Mononuclear cell (primary cell): ENCODE data around the gene SPO11. TPM values are rescaled to one million over a fixed set of nuclear protein-coding genes. Genes with fewer than 3 reads are reported as not detected.
A peak's percentile ranks its signal among the peaks of the same experiment; 100 is the strongest.

Experiments used
- H3K27me3 ChIP-seq: 2 replicates; pipeline ENCODE4 v1.6.0; 2011; ENCODE audit warnings: low read length, control low read depth; ENCODE audit not compliant: insufficient read depth
- H3K4me1 ChIP-seq: 2 replicates; pipeline ENCODE4 v1.5.1; 2011; ENCODE audit warnings: mild to moderate bottlenecking, low read length, control low read depth; ENCODE audit not compliant: insufficient read depth
- H3K4me3 ChIP-seq: 2 replicates; pipeline ENCODE4 v1.5.1; 2011; ENCODE audit warnings: mild to moderate bottlenecking, low read length, moderate library complexity
- H3K9me3 ChIP-seq: 2 replicates; pipeline ENCODE4 v1.5.1; 2011; ENCODE audit warnings: low read depth, mild to moderate bottlenecking, control low read depth, low read length
- total RNA-seq: library from RNA; depleted of rRNA; stranded (reverse); fragments of >200 nt; gene quantifications from one replicate; pipeline ENCODE4 v1.2.3, GENCODE V29; 2012

The SPO11 gene
- total RNA-seq, 1 donor, result not detected

DNA sequence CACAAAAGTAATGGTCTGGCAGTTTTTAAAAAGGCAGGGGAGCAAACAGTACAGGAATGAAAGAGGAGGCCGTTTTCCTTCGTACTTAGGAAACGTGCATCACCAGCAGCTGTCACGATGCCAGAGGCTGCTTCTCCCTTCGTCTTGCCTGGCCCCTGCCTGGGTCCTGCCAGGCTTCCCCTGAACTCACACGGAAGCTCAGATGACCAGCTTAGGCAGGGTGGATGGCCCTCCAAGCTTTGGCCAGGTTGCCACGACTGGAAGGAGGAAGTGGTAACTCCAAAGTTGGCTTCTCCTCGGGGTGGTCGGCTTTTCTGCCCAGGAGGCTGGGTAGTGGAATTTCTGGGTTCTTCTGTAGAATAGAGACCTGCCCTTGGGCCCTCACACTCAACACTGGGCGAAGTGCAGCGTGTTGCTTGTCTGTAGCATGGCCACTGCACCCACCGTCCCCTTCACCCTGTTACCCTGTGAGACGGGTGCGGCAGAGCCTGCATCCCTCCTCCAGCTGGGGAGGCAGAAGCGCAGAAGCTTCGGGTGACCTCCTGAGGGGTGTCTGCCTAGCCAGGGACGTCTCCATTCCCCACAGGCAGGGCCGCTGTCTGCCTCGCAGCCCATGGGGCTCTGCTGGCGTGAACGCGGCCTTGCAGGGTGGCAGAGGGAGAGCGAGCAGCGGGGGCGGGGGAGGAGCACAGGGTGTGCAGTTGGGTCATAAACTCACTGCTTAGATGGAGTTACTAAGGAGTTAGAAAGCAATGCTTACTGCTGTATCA, 43.2 kb downstream of the SPO11 start:
- H3K4me3 ChIP-seq, result no peak overlapping the region
- H3K9me3 ChIP-seq, result no peaks in the 10 kb centered on the region
- peaks cover 34% of the 10 kb centered on the region for H3K4me1 ChIP-seq
- H3K27me3 ChIP-seq, result no peaks in the 10 kb centered on the region

DNA sequence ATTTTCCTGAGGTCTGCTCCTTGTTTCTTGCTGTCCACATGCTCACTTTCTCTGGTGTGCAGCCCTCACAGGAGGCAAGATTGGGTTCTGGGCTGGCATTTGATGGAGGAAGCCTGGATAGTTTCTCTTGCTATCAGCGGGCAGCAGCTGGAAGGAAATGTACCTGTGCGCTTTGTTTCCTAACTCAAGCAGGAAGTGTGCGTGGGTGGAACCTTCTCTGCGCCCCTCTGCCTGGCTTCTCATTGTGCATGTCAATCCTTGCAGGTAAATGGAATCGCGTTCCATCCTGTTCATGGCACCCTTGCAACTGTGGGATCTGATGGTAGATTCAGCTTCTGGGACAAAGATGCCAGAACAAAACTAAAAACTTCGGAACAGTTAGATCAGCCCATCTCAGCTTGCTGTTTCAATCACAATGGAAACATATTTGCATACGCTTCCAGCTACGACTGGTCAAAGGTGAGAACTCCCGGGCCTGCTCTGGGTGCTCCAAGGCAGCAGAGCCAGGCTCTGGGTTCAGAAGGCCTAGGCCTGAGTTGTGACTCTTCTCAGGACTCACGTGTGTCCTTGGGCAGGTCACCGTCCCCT, 44.8 kb downstream of the SPO11 start:
- H3K4me3 ChIP-seq, result no peak overlapping the region
- peaks cover 30% of the 10 kb centered on the region for H3K4me1 ChIP-seq
- H3K9me3 ChIP-seq, result no peaks in the 10 kb centered on the region
- H3K27me3 ChIP-seq, result no peaks in the 10 kb centered on the region

DNA sequence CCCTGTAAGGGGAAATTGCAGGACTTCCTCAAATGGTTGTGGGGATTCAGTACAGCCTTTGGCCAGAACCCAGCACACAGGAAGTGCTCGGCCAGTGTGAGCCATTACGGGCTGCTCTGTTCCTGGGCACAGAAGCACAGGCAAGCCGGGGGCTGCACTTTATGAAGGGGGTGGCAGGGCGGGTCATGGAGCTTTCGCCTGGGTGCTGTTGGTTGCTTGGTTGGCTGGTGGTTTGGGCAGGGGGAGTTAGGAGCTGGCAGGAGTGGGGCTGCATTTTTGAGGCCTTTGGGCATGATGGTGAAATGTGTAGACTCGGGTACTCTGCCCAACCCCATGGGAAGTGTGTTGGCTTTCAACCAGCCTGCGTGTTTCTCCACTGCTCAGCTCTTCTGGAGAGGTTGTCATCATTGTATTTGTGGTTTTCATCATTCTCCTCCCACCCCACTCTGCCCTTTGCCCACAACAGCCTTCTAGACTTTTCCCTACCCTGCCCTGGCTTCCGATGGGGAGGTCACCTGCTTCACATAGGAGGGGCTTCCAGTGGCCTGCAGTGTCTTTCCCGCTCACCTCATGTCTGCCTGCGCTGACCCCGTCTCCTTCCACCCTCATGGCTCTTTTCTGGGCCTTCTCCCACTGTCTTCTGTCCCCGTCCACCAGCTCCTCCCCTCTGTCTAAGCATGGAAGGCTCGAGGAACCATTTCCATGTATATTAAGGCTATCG, 45.5 kb downstream of the SPO11 start:
- H3K27me3 ChIP-seq, result no peaks in the 10 kb centered on the region
- H3K9me3 ChIP-seq, result no peaks in the 10 kb centered on the region
- H3K4me3 ChIP-seq, result peak overlapping the region; percentile 34
- peaks cover 27% of the 10 kb centered on the region for H3K4me1 ChIP-seq

DNA sequence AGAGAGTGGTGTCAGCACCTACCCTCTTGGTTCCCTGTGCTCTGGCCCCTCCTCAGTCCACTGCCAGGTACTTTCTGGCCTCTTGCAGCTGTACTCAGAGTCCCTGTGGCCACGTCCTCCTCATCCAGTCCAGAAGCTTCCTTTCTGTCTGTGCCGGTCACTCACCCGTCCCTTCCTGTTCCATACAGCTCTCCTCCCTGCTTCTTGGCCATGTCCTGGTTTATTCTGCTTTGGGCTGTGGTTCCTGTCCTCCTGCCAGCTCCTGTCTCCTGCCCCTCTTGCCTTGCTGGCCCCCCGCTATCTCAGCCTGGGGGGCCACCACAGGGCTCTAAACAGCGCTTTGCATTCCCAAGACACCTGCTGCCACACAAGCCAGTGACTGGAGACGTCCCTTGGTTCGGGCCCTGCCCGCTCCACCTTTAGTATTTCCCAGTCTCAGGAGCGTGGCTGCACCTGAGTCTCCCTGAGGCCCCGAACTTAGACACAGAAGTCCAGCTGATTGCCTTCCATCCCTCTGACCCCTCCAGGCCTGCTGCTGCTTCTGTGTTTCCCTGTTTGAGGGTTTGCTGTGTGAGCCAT, 46.1 kb downstream of the SPO11 start:
- Histone ChIP-seq H3K27me3 (no peaks in the 10 kb centered on the region), H3K4me1 (peaks cover 27% of the 10 kb centered on the region), H3K4me3 (peak overlapping the region; percentile 34), H3K9me3 (no peaks in the 10 kb centered on the region)

DNA sequence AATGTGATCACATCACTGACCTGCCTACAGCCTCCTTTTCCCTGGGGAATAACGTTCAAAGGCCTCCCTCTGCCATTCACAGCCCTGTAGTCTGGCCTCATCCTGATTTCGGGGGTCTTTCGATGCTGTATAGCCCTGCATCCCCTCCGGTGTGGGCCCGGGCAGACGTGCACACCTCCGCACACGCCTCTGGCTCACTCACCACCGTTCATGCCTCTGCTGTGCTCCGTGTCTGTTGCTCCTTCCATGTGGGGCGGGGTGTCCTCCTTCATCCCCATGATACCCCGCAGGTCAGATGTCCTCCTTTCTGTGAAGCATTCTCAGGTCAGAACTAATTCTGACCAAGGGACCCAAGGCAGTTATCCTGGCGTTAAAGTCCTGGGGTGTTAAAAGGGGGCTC, 47.7 kb downstream of the SPO11 start:
- Histone ChIP-seq H3K9me3 (no peaks in the 10 kb centered on the region), H3K27me3 (no peaks in the 10 kb centered on the region), H3K4me1 (peaks cover 31% of the 10 kb centered on the region), H3K4me3 (no peak overlapping the region)

DNA sequence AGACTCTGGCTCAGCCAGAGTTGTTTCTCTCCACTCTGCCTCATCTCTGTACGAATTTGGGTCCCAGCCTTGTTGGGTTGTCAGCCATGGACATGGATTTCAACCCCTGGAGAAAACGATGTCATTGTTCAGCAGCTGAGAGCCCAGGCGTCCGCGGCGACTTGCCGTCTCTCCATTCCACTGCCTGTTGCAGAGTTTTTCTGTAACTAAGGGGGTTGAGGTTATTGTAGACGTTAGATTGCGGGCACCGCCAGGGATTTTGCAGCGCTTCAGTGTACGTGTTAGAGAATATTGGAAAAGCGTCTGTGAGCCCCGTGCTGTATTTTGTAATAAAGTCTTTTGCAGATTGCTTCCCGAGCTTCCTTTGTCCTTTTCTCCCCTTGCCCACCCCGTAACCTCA, 48.5 kb downstream of the SPO11 start:
- peaks cover 31% of the 10 kb centered on the region for H3K4me1 ChIP-seq
- no peak overlapping the region for H3K4me3 ChIP-seq
- H3K27me3 ChIP-seq, result no peaks in the 10 kb centered on the region
- no peaks in the 10 kb centered on the region for H3K9me3 ChIP-seq

DNA sequence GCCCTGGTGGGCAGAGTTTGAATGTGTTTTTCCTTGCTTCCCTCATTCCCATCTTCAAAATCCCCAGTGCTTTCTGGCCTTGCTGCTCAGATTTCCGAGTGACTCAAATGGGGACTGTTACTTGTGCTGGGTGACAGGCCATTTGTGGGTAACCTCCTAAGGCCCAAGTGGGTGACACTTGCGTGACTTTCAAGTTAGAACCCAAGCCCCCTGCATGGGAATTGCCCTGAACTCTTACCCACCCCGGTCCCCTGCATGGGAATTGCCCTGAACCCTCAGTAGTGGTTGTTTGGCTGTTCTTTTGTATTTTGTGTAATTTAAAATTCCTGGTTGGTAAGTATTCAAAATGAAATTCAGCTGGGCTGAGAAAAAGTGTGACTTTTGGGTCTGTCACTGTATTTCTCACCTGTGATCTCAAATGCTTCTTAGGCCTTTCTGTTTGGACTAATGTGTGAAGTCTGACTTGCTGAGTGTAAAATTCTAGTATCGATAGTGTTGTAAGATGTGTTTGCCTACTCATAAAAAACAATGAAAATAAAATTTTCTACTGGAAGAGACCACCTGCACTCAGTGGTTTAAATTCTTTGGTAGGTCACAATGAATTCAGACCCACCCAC, 49.2 kb downstream of the SPO11 start:
- no peak overlapping the region for H3K4me3 ChIP-seq
- peaks cover 28% of the 10 kb centered on the region for H3K4me1 ChIP-seq
- no peaks in the 10 kb centered on the region for H3K9me3 ChIP-seq
- no peaks in the 10 kb centered on the region for H3K27me3 ChIP-seq

DNA sequence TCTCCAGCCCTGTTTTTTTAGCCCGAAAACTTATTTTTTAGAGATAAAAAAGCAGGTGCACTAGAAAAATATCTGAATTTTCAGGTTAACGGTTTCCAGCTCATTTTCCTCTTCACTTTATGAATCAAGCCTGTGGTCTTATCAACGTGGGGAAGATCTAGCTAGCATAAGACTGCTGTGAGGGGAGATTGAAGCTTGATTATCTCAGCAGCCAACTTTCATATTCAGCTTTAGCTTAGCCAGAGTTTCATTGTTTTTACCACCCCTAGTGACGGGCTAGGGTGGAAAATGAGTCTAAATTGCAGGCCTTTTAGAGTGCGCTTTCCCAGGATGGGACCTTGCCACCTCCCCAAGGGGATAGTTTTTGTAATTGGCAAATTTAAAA, 49.7 kb downstream of the SPO11 start:
- H3K9me3 ChIP-seq, result no peaks in the 10 kb centered on the region
- H3K27me3 ChIP-seq, result no peaks in the 10 kb centered on the region
- peaks cover 23% of the 10 kb centered on the region for H3K4me1 ChIP-seq
- H3K4me3 ChIP-seq, result no peak overlapping the region

DNA sequence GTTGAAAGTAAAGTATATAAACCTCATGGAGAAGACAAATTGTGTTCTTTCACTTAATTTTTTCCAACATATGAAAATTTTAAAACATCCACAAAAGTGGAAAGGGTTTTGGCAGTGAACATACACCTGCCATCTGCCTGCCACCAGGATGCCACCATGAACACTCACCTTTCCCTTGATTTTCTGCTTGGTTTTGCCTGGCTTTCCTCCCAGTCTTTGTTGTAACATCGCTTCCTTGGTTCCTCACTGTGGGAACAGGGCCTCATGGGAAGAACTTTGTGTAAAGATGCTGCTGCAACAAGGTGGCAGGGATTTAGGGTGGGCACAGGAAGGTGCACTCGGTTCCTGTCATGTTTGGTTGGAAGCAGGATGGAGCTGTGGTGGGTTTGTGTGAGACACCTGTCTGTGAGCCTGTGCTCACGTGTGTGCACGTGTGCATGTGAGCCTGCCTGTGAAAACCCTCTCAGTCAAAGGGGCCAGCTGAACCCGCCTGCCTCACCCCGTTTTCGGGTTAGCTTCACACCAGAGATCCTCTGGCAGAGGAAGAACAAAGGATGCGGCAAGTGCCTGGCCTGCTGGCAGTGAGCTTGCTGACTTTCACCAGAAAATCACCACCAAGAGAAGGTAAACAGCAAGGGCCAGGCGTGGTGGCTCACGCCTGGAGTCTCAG, 50.6 kb downstream of the SPO11 start:
- Histone ChIP-seq H3K4me3 (no peak overlapping the region), H3K4me1 (peaks cover 13% of the 10 kb centered on the region), H3K9me3 (no peaks in the 10 kb centered on the region), H3K27me3 (no peaks in the 10 kb centered on the region)

DNA sequence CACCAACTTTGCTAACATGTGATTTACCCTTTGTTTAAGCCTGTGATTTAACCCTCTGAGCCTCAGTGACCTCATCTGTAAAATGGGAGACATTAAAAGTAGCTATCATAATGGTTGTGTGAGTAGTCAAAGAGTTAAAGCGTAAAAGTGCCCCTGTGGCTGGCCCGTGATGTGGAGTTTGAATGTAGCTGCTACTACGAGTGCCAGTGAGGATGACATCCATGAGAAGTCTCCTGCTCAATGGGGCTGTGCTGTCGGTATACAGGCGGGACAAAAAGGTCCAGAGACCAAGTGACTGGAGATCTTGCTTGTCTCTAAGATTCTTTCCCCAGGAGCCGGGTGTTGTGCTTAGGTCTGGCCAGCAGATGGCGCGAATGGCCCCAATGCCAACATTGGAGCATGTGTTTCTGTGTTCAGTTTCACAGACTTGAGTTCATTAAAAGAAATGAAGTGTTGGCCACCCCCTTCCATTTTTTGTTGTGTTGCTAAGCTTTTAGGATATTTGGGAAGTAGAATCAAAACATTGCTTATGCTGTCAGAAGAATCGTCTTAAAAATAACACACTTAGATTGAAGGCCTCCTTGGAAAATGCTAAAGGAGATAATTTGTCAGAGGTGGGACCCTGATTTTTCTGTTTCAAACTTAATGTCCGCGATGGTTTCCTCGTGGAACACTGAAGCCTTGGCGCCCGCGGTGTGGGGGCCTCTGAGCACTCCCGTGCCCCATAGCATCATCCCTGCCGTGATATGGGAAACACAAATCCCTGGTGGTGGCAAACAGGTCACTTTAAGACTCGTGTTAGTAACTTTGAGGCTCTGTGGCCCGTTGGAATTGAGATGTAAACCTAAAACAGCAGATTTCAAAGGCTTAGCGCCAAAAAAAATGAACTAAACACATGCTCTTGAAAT, 52.2 kb downstream of the SPO11 start:
- Histone ChIP-seq H3K27me3 (no peaks in the 10 kb centered on the region), H3K4me3 (no peak overlapping the region), H3K4me1 (peaks cover 5% of the 10 kb centered on the region), H3K9me3 (no peaks in the 10 kb centered on the region)

DNA sequence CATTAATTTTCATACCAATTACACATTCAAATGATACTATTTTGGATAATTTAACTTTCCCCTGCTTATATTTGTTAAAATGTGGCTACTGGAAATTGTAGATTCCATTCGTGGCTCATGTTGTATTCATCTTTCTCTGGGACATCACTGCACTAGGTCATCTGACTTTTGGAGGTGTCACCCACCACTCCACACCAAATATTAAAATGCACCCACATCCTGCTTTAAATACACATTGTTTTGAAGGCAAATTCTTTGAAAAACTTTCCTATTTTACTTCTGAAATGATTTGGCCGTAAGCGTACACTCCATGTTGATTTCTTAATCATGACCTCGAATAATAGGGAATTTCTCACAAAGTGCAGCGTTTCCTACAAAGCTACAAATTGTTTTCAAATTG, 52.9 kb downstream of the SPO11 start:
- Histone ChIP-seq H3K9me3 (no peaks in the 10 kb centered on the region), H3K27me3 (no peaks in the 10 kb centered on the region), H3K4me3 (no peak overlapping the region), H3K4me1 (peaks cover 5% of the 10 kb centered on the region)

DNA sequence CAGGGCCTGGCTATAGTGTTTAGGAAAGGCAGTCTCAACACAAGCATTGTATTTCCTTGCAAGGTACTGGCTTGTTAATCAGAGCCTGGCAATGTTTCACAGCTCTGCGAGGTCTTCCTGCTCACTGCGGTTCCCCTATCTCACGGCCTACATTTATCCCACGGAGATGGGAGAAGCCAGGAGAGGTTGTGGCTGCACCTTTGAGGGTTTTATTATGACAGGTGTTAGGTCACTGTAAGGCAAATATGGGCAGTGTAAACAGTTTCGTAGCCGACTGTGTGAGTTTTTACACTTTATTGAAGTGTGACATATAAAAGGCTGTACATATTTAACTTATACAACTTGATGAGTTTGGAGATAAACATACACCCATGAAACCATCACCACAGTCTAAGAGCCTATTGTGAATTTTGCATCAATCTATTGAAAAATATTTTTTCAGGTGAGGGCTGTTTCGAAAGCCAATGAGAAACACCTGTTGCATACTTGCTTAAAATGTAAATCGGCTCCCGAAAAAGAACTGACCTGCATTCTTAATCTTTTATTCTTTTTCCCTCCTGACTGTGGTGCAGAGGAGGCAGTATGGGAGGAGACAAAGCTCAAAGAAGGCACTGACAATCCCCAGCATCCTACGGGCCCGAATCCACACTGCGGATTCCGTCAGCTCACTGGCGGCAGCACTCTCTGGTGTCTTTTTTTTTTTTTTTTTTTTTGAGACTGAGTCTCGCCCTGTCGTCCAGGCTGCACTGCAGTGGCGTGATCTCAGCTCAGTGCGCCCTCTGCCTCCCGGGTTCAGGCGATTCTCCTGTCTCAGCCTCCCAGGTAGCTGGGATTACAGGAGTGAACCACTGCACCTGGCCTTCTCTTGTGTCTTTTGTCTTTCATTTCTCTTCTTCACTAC, 54.1 kb downstream of the SPO11 start:
- H3K4me3 ChIP-seq, result no peak overlapping the region
- H3K9me3 ChIP-seq, result no peaks in the 10 kb centered on the region
- H3K27me3 ChIP-seq, result no peaks in the 10 kb centered on the region
- peaks cover 5% of the 10 kb centered on the region for H3K4me1 ChIP-seq

DNA sequence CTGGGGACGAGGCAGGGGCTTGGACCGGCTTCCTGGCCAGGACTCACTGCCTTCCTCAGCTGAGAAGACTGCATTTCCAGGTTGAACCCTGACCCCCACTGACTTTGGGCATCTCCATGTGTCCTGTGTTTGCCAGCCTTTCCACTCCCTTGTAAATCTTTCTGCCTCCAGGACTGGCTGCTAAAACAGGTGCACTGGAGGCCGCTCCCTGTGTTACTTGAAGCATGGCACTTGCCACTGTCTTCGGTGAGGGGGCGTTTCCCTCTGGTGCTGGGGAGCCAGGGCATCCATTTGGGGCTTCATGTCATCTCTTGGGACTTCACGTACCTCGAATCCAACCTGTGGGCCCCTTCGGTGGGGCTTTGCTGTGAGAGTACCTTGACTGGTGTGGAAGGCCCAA, 54.9 kb downstream of the SPO11 start:
- H3K4me1 ChIP-seq, result peaks cover 9% of the 10 kb centered on the region
- H3K4me3 ChIP-seq, result no peak overlapping the region

More for the DNA sequence above, 54.9 kb downstream of the SPO11 start:
- Histone ChIP-seq H3K27me3 (no peaks in the 10 kb centered on the region), H3K9me3 (no peaks in the 10 kb centered on the region)
